Lung (tissue), 12 donors: Measurements from ENCODE around the gene RBM33. TPM values are rescaled to one million over a fixed set of nuclear protein-coding genes. Genes with fewer than 3 reads are reported as not detected.

Experiments
- ATAC-seq: fragments of 200-7000 bp; cut with Tn5 transposase; one replicate; pipeline ENCODE4 v1.9.1; 2020; ENCODE audit warnings: moderate number of reproducible peaks; ENCODE audit not compliant: insufficient read depth, low FRiP score
- DNase-seq, 3 donors: peaks; one replicate each; pipeline ENCODE4 v3.0.0-alpha.2; 2013 to 2017
- H3K27ac ChIP-seq, 2 donors: one replicate each; pipeline ENCODE4 v1.5.1; 2013; ENCODE audit warnings: mild to moderate bottlenecking in 2 of 2, moderate library complexity in 2 of 2, control low read depth in 1 of 2, inconsistent platforms in 1 of 2, low read depth in 1 of 2, low read length in 1 of 2
- H3K27me3 ChIP-seq, 3 donors: one replicate each; pipeline ENCODE4 v1.5.1; 2013; ENCODE audit warnings: low read length in 2 of 3; ENCODE audit not compliant: control insufficient read depth in 3 of 3, insufficient read depth in 3 of 3
- H3K36me3 ChIP-seq, 4 donors: one replicate each; pipeline ENCODE4 v1.5.1; 2013; ENCODE audit warnings: low read length in 4 of 4, mild to moderate bottlenecking in 1 of 4, moderate library complexity in 1 of 4; ENCODE audit not compliant: control insufficient read depth in 4 of 4, insufficient read depth in 4 of 4
- H3K4me1 ChIP-seq, 5 donors: one replicate each; pipeline ENCODE4 v1.5.1; 2013; ENCODE audit warnings: low read length in 5 of 5, mild to moderate bottlenecking in 2 of 5, moderate library complexity in 1 of 5; ENCODE audit not compliant: control insufficient read depth in 5 of 5, insufficient read depth in 5 of 5
- H3K4me3 ChIP-seq: one replicate; pipeline ENCODE4 v1.5.1; 2013; ENCODE audit warnings: mild to moderate bottlenecking, control low read depth, moderate library complexity
- H3K9ac ChIP-seq, 2 donors: one replicate each; pipeline ENCODE4 v1.5.1; 2013; ENCODE audit warnings: low read length in 2 of 2, control low read depth in 1 of 2; ENCODE audit not compliant: insufficient read depth in 1 of 2
- H3K9me3 ChIP-seq, 4 donors: one replicate each; pipeline ENCODE4 v1.5.1; 2013; ENCODE audit warnings: low read length in 3 of 4, mild to moderate bottlenecking in 1 of 4, moderate library complexity in 1 of 4; ENCODE audit not compliant: control insufficient read depth in 4 of 4, insufficient read depth in 3 of 4
- CTCF ChIP-seq: IDR thresholded peaks from 2 replicates; pipeline ENCODE4 v1.5.1; 2012; ENCODE audit warnings: mild to moderate bottlenecking; ENCODE audit errors: control extremely low read depth, extremely low read depth
- WGBS, 2 donors: extraction: QIAGEN DNeasy Blood & Tissue Kit; methylation state at CpG; one replicate each; pipeline ENCODE4 v1.1.7; 2013; 5-methylcytosine and 5-hydroxymethylcytosine counted together
- polyA plus RNA-seq, 2 donors: library from polyadenylated mRNA; stranded (reverse); fragments of 200-250 nt; gene quantifications; one replicate each; pipeline ENCODE4 v1.2.1, GENCODE V29; 2013
- total RNA-seq, 2 donors: library from RNA; depleted of rRNA in 1 of 2; stranded (reverse); fragments of >200 nt in 1 of 2; gene quantifications; one replicate each; pipeline ENCODE4 v1.2.1, GENCODE V29; 2014 to 2021
- donor health status: control.
- donor health status: control.
- donor health status: Bipolar disorder and iron deficiency.
- donor health status: healthy.
- donor health status: DM: yes; HTN: yes; CAD: no.

Gene RBM33
- total and polyA plus RNA-seq, 4 donors = 15.3 to 99.6 (median 43.2) TPM

GRCh38 chr7:155770241-155770640 lies 125.8 kb downstream of the RBM33 start:
- H3K9me3 ChIP-seq = no peaks in the 10 kb centered on the region
- DNase-seq (no peak), ATAC-seq (no peak)
- no peak overlapping the region for H3K9ac ChIP-seq
- no peaks in the 10 kb centered on the region for H3K27me3 ChIP-seq
- no peak overlapping the region for H3K27ac ChIP-seq
- H3K4me1 ChIP-seq = peaks cover 0 to 10% (median 0%) of the 10 kb centered on the region in 5 donors
- H3K4me3 ChIP-seq = no peak overlapping the region
- H3K36me3 ChIP-seq = peaks cover 21 to 51% (median 33%) of the 10 kb centered on the region in 4 donors
- WGBS, 2 donors = 95 to 97% methylated on average over 6 of the region's 6 CpGs
- no peak for TF ChIP-seq CTCF

GRCh38 chr7:155773531-155773930 lies 129.1 kb downstream of the RBM33 start:
- H3K9me3 ChIP-seq = no peaks in the 10 kb centered on the region

GRCh38 chr7:155774947-155775346 lies 130.5 kb downstream of the RBM33 start:
- 92 to 94% methylated on average over 14 of the region's 14 CpGs for WGBS, 2 donors
- Histone ChIP-seq H3K27me3 (no peaks in the 10 kb centered on the region), H3K36me3 (peaks cover 11 to 44% (median 16%) of the 10 kb centered on the region in 4 donors), H3K27ac (no peak overlapping the region), H3K9ac (no peak overlapping the region), H3K4me3 (no peak overlapping the region), H3K9me3 (no peaks in the 10 kb centered on the region), H3K4me1 (peaks cover 0 to 12% (median 0%) of the 10 kb centered on the region in 5 donors)
- no peak for TF ChIP-seq CTCF
- ATAC-seq (no peak), DNase-seq (peak in 1 of 3 donors; percentile 29)

More at GRCh38 chr7:155773531-155773930, 129.1 kb downstream of the RBM33 start:
- ATAC-seq (no peak), DNase-seq (no peak)
- TF ChIP-seq CTCF = no peak
- H3K36me3 ChIP-seq = peaks cover 15 to 52% (median 25%) of the 10 kb centered on the region in 4 donors
- peaks cover 0 to 9% (median 0%) of the 10 kb centered on the region in 5 donors for H3K4me1 ChIP-seq
- H3K9ac ChIP-seq = no peak overlapping the region
- WGBS, 2 donors = 96% methylated on average over 3 to 4 of the region's 4 CpGs
- no peak overlapping the region for H3K4me3 ChIP-seq
- H3K27me3 ChIP-seq = no peaks in the 10 kb centered on the region
- H3K27ac ChIP-seq = no peak overlapping the region

GRCh38 chr7:155775691-155776090 lies 131.2 kb downstream of the RBM33 start:
- ATAC-seq (no peak), DNase-seq (no peak)
- no peak overlapping the region for H3K27ac ChIP-seq
- no peaks in the 10 kb centered on the region for H3K27me3 ChIP-seq
- H3K9ac ChIP-seq = no peak overlapping the region
- H3K4me3 ChIP-seq = no peak overlapping the region
- 89 to 92% methylated on average over 7 of the region's 7 CpGs for WGBS, 2 donors
- H3K36me3 ChIP-seq = peaks cover 11 to 40% (median 15%) of the 10 kb centered on the region in 4 donors
- no peaks in the 10 kb centered on the region for H3K9me3 ChIP-seq
- TF ChIP-seq CTCF = no peak
- peaks cover 0 to 12% (median 0%) of the 10 kb centered on the region in 5 donors for H3K4me1 ChIP-seq
